DOHH2 (cell line): ENCODE results near the gene MUC2.

Experiments used
- H3F3A ChIP-seq: fragments of 200-600 bp; sonication (generic), shearing (Covaris generic); 2 replicates; pipeline ENCODE4 v1.6.0; 2016; ENCODE audit warnings: antibody characterized with exemption, mild to moderate bottlenecking; ENCODE audit not compliant: control insufficient read depth, insufficient read depth
- H3K27ac ChIP-seq: fragments of 200-600 bp; sonication (generic); 2 replicates; pipeline ENCODE4 v1.5.1; 2014; ENCODE audit warnings: low read depth, mild to moderate bottlenecking, low read length, moderate library complexity
- H3K27me3 ChIP-seq: fragments of 200-600 bp; sonication (generic); 2 replicates; pipeline ENCODE4 v1.6.1; 2014; ENCODE audit warnings: mild to moderate bottlenecking, low read length, mixed read lengths; ENCODE audit not compliant: control insufficient read depth
- H3K36me3 ChIP-seq: fragments of 200-600 bp; sonication (generic); 2 replicates; pipeline ENCODE4 v1.6.1; 2014; ENCODE audit warnings: mild to moderate bottlenecking, low read length, moderate library complexity, mixed read lengths; ENCODE audit not compliant: control insufficient read depth
- H3K4me1 ChIP-seq: fragments of 200-600 bp; sonication (generic); 2 replicates; pipeline ENCODE4 v1.6.1; 2014; ENCODE audit warnings: mild to moderate bottlenecking, low read length, mixed read lengths; ENCODE audit not compliant: control insufficient read depth
- H3K4me2 ChIP-seq: fragments of 200-600 bp; sonication (generic); 2 replicates; pipeline ENCODE4 v1.6.0; 2014; ENCODE audit warnings: mild to moderate bottlenecking, low read length, moderate library complexity
- H3K4me3 ChIP-seq: fragments of 200-600 bp; sonication (generic); 2 replicates; pipeline ENCODE4 v1.5.1; 2014; ENCODE audit warnings: mild to moderate bottlenecking, low read length, mixed read lengths
- H3K79me2 ChIP-seq: fragments of 200-600 bp; sonication (generic); 2 replicates; pipeline ENCODE4 v1.6.1; 2014; ENCODE audit warnings: mild to moderate bottlenecking, low read length, mixed read lengths; ENCODE audit not compliant: control insufficient read depth
- H3K9me2 ChIP-seq: fragments of 200-600 bp; sonication (generic); replicated peaks from 2 replicates; pipeline ENCODE4 v1.6.1; 2014; ENCODE audit warnings: mild to moderate bottlenecking, low read length, mixed read lengths; ENCODE audit not compliant: control insufficient read depth
- H3K9me3 ChIP-seq: fragments of 200-600 bp; sonication (generic); 2 replicates; pipeline ENCODE4 v1.6.1; 2014; ENCODE audit warnings: antibody characterized with exemption, low read length, mixed read lengths; ENCODE audit not compliant: control insufficient read depth, insufficient read depth
- H4K20me1 ChIP-seq: fragments of 200-600 bp; sonication (generic); 2 replicates; pipeline ENCODE4 v1.6.0; 2014; ENCODE audit warnings: low read depth, mild to moderate bottlenecking, antibody characterized with exemption, low read length, moderate library complexity; ENCODE audit not compliant: control insufficient read depth, insufficient read depth
- EZH2phosphoT487 ChIP-seq: fragments of 200-600 bp; sonication (generic); IDR thresholded peaks from 2 replicates; pipeline ENCODE4 v1.6.1; 2017; ENCODE audit warnings: borderline replicate concordance, mild to moderate bottlenecking, antibody characterized with exemption, low read length, moderate library complexity, mixed read lengths
- TF ChIP-seq, protein P1 (sequence below): fragments of 200-600 bp; sonication (generic); IDR thresholded peaks from one replicate; pipeline ENCODE4 v1.5.1; 2014; ENCODE audit warnings: antibody characterized with exemption, mild to moderate bottlenecking, low read depth, low read length; ENCODE audit not compliant: poor library complexity, severe bottlenecking

MUC2 gene

DNA sequence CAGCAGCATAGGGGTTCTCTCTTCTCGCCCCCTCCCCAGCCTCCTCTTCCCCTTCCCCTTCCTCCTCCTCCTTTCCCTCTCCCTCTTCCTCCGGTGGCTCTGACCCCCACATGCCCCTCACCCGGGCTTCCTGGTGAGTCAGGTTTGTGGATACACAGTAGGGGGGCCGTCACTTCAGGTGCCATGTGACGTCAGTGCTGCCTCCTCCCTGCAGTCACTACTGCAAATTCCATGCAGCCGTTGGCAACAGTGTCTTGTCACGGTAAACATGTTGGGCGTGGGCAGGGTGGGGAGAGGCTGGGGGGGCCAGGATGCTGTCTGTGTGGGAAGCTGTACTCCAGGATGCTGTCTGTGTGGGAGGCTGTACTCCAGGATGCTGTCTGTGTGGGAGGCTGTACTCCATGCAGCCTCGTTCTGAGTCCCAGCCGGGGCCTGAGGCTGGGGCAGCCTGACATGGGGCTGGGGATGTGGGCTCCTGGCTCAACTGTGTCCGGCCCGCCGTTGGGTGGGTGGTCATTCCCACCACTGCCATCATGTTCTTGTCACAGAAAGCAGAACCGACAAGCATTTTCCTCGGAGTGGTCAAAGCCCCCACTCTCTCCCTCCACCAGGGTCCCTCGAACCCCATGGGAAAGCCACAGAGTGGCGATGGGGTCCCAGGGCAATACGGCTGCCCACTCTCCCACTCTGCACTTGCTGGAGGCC is 2.4 kb upstream of the MUC2 start:
- no peaks in the 10 kb centered on the region for H3K79me2 ChIP-seq
- H3K36me3 ChIP-seq, result no peaks in the 10 kb centered on the region
- no peak overlapping the region for H3K27ac ChIP-seq
- no peaks in the 10 kb centered on the region for H3K4me1 ChIP-seq
- no peaks in the 10 kb centered on the region for H3K9me2 ChIP-seq
- H3F3A ChIP-seq, result no peaks in the 10 kb centered on the region
- H3K27me3 ChIP-seq, result no peaks in the 10 kb centered on the region
- TF ChIP-seq EZH2phosphoT487, result no peak
- TF ChIP-seq, protein P1, sequence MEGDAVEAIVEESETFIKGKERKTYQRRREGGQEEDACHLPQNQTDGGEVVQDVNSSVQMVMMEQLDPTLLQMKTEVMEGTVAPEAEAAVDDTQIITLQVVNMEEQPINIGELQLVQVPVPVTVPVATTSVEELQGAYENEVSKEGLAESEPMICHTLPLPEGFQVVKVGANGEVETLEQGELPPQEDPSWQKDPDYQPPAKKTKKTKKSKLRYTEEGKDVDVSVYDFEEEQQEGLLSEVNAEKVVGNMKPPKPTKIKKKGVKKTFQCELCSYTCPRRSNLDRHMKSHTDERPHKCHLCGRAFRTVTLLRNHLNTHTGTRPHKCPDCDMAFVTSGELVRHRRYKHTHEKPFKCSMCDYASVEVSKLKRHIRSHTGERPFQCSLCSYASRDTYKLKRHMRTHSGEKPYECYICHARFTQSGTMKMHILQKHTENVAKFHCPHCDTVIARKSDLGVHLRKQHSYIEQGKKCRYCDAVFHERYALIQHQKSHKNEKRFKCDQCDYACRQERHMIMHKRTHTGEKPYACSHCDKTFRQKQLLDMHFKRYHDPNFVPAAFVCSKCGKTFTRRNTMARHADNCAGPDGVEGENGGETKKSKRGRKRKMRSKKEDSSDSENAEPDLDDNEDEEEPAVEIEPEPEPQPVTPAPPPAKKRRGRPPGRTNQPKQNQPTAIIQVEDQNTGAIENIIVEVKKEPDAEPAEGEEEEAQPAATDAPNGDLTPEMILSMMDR, result no peak
- no peaks in the 10 kb centered on the region; the same call in 1 of the 2 replicates for H3K9me3 ChIP-seq
- no peak overlapping the region for H3K4me3 ChIP-seq
- H4K20me1 ChIP-seq, result no peaks in the 10 kb centered on the region
- H3K4me2 ChIP-seq, result no peak overlapping the region

DNA sequence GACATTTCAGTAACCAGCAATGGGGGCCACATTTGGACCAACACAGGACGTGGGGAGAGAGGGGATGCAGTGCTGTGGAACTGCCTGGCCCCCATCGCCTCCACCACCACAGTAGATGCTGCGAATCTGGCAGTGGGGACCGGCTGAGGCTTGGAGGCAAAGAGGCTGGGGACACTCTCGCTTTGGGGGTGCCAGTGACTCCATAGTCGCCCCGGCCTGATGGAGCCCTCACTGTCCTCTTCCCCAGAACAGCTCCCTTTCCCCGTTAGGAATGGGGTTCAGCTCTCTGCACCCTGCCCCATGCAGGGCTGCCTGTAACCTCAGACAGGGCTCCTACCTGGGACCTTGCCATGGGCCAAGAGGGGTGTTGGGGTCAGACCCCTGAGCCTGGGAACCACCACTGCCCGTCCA is 1.8 kb upstream of the MUC2 start:
- H3K4me2 ChIP-seq, result no peak overlapping the region
- H3K9me2 ChIP-seq, result no peaks in the 10 kb centered on the region
- H3K4me1 ChIP-seq, result no peaks in the 10 kb centered on the region
- no peaks in the 10 kb centered on the region for H3K79me2 ChIP-seq
- H3K36me3 ChIP-seq, result no peaks in the 10 kb centered on the region
- H4K20me1 ChIP-seq, result no peaks in the 10 kb centered on the region
- no peaks in the 10 kb centered on the region for H3F3A ChIP-seq
- H3K27me3 ChIP-seq, result no peaks in the 10 kb centered on the region
- TF ChIP-seq, protein P1, result no peak
- no peak for TF ChIP-seq EZH2phosphoT487
- H3K27ac ChIP-seq, result no peak overlapping the region
- no peak overlapping the region for H3K4me3 ChIP-seq
- H3K9me3 ChIP-seq, result peaks cover 5% of the 10 kb centered on the region; the same call in 1 of the 2 replicates

DNA sequence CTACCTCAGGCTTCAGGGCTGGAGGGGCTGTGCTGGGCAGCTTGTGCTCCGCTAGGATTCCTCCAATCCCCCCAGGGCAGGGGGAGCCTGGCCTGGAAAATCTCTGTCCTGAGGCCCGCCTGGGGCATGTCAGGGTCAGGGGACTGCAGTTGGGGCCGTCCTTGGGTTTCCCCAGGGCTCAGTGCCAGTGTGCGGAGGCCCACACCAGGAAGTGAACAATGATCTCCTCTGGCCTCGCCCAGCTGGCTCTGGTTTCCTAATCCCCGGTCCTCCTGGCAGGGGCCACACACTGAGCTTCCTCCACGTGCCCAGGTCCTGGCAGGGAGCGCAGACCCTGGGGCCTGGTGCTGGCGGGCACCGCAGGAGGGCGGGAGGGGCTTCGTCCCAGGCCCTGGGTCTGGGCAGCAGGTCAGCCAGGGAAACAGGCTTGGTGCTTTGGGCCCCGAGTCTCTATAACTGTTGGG is 1.4 kb upstream of the MUC2 start:
- Histone ChIP-seq H3K4me3 (no peak overlapping the region), H3K9me2 (no peaks in the 10 kb centered on the region), H3F3A (no peaks in the 10 kb centered on the region), H3K79me2 (no peaks in the 10 kb centered on the region), H3K27ac (no peak overlapping the region), H4K20me1 (no peaks in the 10 kb centered on the region), H3K9me3 (peaks cover 9% of the 10 kb centered on the region; the same call in 1 of the 2 replicates), H3K4me2 (no peak overlapping the region), H3K36me3 (no peaks in the 10 kb centered on the region), H3K4me1 (no peaks in the 10 kb centered on the region), H3K27me3 (no peaks in the 10 kb centered on the region)
- TF ChIP-seq EZH2phosphoT487, result no peak
- TF ChIP-seq, protein P1, result no peak
